WI38 (cell line): ENCODE measurements around the gene SDF2.

Experiments used
- H3K4me3 ChIP-seq: 2 replicates; pipeline ENCODE4 v1.5.1; 2011; ENCODE audit warnings: low read depth, mild to moderate bottlenecking, control low read depth, low read length
- CTCF ChIP-seq: IDR thresholded peaks from 2 replicates; pipeline ENCODE4 v1.5.1; 2012; ENCODE audit warnings: low read depth, mild to moderate bottlenecking, control low read depth, low read length

SDF2 gene

GRCh38 chr17:28698253-28698941 is 36.7 kb upstream of the SDF2 start:
- no peak overlapping the region for H3K4me3 ChIP-seq
- TF ChIP-seq CTCF: no peak

GRCh38 chr17:28693869-28694268 is 32.2 kb upstream of the SDF2 start:
- TF ChIP-seq CTCF: no peak
- no peak overlapping the region for H3K4me3 ChIP-seq

- TF ChIP-seq CTCF: no peak
- no peak overlapping the region for H3K4me3 ChIP-seq
These were observed 27.3 kb upstream of the SDF2 start for GRCh38 chr17:28689011-28689410.

- no peak overlapping the region for H3K4me3 ChIP-seq
- no peak for TF ChIP-seq CTCF
These were observed 26.8 kb upstream of the SDF2 start for GRCh38 chr17:28688481-28688880.

GRCh38 chr17:28686296-28686695 is 24.6 kb upstream of the SDF2 start:
- no peak overlapping the region for H3K4me3 ChIP-seq
- no peak for TF ChIP-seq CTCF

- no peak overlapping the region for H3K4me3 ChIP-seq
- TF ChIP-seq CTCF: no peak
These were observed 23.7 kb upstream of the SDF2 start for GRCh38 chr17:28685366-28685765.

- TF ChIP-seq CTCF: no peak
- H3K4me3 ChIP-seq: no peak overlapping the region
These were observed 23.3 kb upstream of the SDF2 start for GRCh38 chr17:28684963-28685362.
